Measurements from ENCODE around the gene KCNN4.
"Not testable (repeated sequence)": the region's sequence is repeated elsewhere in the genome, so short reads cannot be mapped to it uniquely, and the experiment has no call there.

KCNN4 gene

DNA sequence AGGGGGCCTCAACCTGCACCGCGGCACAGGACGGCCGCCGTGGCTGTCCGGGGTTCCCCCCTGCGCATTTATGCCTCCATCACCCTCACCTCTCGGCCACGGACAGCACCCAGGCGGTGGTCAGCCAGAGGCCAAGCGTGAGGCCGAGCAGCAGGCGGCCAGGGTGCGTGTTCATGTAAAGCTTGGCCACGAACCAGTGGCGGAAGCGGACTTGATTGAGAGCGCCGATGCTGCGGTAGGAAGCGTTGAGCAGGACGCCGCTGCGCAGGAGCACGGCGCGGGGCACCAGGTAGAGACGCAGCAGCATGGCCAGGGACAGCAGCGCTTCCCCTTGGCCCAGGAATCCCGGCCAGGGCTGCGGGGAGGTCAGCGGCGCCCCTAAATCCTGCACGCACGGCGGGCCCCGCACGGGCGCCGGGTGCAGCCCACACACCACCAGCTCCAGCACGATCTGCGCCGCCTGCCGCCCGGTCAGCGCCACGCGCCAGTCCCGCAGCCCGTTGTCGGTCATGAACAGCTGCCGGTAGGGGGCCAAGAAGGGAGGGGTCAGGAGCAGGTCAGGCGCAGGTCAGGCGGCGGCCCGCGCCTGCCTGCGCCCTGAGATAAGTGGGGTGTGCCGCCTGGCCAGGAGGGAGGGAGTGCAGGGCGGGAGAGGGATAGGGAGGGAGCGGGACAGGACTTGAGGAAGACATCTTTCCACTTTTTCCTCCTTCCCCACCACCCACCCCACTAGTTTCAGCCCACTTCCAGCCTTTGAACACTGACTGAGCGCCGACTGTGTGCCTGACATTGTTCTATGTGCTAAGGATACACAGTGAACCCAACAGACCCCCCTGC, 6.5 kb downstream of the KCNN4 start:
- DNase-seq (ENCODE audit: low read depth), result no peak

DNA sequence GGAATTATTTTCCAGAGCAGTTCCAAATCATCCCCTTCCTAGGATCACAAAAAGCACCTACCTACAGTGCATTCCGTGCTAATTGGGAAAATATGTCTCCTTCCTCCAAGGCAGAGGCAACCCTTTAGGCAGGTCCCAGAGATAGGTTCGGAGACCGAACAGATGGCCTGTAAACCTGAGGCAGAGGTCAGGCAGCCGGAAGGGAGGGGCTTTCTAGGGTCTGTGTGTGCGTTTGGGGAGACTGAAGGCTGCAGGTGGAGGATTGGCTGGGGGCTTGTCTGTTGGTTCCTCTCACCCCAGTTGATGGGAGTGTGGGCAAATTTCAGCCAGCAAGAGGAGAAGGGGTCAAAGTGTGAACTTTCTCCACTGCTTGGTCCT, 7.1 kb downstream of the KCNN4 start:
- DNase-seq (ENCODE audit: low read depth), result no peak

DNA sequence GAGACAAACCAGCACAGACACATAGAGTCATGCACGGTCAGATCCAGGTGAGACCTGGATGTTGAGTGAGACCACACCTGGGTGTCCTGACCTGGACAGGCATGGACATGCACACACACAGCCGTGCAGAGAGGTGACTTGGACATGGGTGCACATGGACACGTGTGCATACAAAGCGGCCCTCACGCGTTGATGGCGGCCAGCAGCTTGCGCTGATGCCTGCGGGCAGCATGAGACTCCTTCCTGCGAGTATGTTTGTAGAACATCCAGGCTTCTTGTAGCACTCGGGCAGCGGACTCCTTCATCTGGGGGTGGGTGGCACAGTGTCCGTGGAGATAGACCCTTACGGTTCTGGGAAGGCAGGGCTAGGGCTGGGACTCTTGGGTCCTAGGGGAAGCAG, 11.5 kb downstream of the KCNN4 start:
- DNase-seq (ENCODE audit: low read depth), result no peak

DNA sequence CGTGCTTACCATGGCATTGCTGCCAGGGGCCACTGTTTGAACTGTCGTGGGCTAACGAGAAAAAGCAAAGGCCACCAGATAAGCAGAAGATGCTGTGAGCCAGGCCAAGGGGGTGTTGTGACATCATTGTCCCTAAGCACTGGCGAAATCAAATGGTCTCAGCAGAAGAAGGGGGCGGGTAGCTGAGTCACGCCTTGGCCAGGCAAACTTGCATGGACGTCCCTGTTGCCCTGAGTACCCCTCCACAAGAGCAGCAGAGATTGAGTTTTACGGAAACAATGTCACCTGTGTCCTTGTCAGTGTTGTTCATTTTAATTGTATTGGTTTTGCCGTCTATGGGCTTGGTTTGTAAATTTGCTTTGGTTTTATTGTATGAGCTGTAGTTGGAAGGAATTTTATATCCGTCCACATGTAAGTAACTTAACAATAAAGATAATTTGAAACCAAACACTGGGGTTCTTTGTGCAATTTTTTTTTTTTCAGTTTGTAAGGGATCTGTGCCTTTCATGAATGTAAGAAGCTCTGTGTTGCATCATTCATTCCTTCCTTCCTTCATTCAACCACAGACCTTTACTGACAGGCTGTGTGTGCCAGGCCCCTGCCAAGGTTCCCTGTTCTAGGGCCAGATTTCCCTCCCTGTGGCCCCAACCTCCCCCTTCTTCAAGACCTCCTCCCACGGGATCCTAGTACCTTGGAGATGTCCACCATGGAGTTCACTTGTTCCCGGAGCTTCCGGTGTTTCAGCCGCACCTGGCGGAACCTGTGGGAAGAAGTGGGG, 12.3 kb downstream of the KCNN4 start:
- no peak for DNase-seq (ENCODE audit: low read depth)

DNA sequence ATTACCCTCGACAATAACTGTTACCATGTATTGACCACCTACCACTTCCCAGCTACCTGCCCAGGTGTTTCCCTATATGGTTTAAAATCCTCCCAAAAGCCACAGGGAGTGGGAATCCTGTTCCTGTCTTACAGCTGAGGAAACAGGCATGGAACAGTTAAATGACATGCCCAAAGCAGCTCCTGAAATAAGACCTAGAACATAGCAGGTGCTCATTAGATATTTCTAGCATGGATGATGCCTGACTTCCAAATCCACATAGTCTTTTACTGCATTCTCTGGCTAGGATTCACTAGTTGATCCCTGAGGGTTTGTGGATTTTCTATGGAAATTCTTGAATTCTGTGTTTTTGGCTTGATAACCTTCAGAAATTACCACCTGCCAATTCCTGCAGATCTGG, 13.0 kb downstream of the KCNN4 start:
- no peak for DNase-seq (ENCODE audit: low read depth)

DNA sequence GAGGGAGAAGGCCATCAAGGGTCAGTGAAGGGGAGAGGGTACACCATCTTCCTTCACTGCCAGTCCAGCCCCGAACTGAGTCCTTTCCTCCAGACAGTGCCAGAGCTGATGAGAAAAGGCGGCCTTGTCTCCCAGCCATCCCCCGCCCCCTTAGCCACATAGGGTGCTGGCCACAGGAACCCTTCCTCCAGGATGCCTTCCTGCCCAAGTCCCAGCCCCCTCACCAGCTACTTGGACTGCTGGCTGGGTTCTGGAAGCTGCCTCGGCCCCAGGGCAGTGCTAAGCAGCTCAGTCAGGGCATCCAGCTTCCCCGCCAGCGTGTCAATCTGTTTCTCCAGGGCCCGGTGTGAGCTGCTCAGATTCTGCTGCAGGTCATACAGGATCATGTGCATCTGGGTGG, 13.5 kb downstream of the KCNN4 start:
- DNase-seq (ENCODE audit: low read depth), result no peak

DNA sequence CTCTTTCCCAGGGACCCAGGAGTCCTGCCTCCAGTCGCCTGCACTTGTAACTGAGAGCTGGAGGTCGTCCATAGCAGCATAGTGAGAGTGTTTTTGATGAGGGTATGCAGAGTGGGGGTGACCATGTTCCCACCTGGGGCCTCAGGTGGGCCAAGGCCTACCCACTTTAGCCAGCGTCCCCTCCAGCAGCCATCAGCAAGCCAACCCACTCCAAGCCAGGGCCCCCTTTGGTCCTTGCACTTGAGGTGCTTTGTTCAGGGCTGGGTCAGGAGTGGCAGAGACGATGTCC, 14.1 kb downstream of the KCNN4 start:
- DNase-seq (ENCODE audit: low read depth), result no peak

DNA sequence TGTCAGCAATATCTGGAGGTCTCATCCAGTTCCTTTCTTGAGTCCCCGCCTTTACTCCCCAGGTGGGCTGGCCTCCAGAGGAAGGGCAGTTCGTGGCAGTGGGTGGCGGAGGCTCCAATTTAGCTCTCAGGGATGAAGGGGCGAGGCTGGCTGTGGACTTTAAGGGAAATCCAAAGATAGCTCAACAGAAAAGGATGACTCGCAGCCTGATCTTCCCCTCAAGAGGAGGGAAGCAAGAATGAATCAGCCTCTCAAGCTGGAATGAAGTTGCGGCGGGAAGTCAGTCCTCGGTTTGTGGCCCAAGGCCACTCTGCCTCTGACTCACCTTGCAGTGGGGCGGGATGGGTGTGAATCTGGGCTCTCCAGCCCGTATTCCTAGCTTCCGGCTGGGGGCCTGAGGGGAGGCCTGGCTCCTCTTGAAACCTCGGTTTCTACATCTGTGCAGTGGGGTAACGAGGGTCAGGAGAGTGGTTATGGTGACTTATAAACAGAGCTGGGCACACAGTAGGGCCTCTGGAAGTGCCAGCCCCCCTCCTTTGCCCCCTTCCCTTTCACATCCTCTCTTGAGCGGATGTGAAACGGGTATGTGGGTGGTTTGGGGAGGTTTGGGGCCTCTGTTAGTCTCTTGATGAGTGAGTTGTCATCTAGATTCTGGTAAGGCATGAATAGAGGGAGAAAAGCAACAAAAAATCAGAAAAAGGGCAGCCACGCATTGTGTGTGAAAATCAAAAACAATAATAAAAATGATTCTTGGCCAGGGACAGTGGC, 15.5 kb downstream of the KCNN4 start:
- DNase-seq (ENCODE audit: low read depth), result peak; percentile 93

DNA sequence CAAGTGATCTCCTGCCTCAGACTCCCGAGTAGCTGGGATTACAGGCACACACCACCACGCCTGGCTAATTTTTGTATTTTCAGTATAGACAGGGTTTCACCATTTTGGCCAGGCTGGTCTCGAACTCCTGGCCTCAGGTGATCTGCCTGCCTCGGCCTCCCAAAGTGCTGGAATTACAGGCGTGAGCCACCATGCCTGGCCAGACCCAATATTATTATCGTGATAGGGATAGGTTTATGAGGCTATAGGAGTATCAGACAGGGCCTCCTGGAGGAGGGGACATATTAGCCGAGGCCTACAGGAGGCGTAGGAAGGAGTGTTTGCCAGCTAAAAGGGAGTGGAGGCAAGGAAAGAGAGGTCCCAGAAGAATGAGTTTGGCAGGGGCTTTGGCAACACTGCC, 16.1 kb downstream of the KCNN4 start:
- not testable (repeated sequence) for DNase-seq (ENCODE audit: low read depth)

DNA sequence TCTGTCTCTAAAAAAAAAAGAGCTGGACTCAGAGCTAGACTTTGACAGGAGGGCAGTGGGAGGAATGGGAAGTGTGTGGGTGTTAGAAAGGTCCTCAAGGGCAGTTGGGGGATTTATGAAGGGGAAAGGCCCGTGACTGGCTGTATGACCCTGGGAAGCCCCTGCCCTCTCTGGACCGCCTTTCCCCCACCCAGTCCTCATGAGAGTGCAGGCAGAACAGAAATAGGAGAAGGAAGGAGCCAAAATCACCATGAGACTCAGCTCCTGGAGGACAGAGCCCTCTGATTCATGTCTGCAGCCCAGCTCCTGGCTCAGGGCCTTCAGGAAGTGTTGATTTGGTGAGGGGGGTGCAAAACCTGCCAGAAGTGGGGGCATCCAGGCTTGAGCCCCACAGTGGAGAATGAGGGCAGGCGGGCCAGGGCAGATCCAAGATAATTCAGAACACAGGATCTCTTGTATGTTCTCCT, 17.3 kb downstream of the KCNN4 start:
- no peak for DNase-seq (ENCODE audit: low read depth)

DNA sequence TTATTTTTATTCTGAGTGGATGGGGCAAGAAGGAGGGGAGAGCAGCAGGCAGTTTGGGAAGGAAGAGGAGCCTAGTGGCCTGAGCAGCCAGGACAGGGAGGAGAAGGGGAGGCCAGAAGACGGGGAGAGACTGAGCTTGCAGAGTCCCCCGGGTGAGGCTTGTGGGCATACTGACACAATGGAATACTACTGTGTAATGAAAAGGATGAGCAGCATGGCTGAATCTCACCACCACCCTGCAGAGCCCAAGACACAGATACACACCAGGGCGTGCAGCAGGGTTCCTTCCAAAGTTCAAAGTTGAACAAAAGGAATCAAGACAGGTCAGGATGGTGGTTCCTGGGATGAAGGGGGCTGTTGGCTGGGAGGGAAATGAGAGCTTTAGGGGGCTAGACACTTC, 18.0 kb downstream of the KCNN4 start:
- no peak for DNase-seq (ENCODE audit: low read depth)

DNA sequence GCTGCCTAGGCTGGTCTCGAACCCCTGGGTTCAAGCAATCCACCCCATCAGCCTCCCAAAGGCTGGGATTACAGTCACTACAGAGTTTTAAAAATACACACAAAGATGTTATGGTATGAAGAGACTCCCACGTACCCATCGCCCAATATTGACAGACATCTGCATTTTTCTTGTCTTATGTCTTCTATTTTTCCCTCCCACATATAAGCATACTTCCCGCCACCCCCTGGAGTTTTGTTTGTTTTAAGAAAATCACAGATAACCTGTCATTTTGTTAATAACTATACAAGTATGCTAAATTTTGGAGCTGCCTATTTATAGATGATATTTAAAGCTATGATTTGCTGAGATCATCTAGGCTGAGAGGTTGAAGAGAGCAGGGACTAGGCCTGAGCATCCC, 19.8 kb downstream of the KCNN4 start:
- DNase-seq (ENCODE audit: low read depth), result no peak

DNA sequence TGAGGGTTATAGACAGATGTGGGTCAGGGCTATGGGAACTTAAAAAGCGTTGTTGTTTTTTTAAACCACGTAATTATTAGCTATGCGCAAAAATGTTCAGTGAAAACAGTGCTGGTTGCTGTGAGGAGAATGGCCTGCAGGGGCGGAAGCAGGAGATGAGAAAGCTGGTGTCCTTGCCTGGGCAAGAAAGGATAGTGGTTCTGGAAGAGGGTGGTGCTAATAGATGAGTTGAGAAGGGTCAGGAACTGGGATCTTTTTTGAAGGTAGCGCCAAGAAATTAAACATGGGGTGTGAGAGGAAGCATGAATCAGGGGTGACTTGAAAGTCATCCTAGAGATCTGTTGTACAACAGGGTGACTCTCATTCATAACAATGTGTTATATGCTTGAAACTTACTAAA, 21.3 kb downstream of the KCNN4 start:
- no peak for DNase-seq (ENCODE audit: low read depth)

DNA sequence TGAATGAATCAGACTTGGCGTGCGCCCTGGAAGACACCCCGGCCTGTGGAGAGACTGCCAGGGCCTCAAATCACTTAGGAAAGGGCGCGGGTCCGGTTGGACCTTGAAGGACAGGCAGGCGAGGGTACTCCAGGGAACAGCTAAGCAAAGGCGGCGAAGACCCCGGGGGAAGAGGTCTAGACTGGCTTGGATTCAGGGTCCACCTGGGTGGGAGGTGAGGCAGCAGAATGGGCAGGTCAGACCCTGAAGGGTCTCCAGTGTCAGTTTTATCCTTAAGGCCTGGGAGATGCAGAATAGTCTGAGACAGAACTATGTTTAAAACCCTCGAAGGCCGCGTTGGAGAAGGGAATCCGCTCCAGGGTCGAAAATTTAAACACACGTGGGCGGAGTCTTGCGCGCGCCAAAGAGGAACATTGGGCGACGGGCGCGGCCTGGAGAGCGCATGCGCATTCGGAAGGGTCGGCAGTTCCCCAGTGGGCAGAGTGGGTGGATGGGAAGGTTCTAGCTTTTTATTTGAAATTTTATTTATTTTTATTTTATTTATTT, 25.4 kb downstream of the KCNN4 start:
- DNase-seq (ENCODE audit: low read depth), result no peak

DNA sequence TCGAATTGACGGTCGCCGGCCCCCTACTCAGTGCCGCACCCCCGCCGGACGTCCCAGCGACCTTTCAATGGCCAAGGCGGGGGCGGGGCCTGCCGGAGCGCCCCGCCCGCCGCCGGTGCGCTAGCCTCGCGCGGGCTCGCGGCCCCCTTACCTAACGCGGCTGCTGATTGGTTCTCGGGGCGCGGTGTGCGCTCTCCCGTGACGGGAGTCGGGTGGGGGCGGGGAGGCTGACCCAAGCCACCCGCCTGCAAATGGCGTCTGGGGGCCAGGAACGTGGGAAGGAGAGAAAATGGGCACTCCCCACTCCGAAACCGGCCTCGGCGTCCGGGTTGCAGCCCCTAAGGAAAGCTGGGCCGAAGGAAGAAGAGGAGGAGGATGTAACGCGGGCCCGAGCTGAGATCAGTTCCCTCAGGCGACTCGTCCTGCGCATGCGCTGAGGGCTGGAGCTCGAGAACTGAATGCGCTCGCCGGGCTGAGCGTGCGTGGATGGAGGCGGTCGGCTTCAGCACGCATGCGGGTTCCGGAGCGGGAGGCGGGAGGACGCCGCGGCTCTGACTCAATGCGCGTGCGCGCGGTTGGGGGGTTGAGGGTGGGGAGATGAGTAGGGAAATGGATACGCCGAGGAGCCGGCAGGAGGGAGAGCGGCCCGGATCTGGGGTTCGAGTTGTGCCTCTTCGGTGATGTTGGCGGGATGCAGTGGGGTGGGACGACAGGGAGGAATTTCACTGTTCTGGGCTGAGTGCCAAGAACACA, 26.1 kb downstream of the KCNN4 start, which contains the start of gene SMG9:
Gene SMG9, minus strand, starts transcription at position 460 of the 753 bp plus-strand sequence. CDS start 4,221 bp downstream, outside the sequence.
- peak; percentile 95 for DNase-seq (ENCODE audit: low read depth)

DNA sequence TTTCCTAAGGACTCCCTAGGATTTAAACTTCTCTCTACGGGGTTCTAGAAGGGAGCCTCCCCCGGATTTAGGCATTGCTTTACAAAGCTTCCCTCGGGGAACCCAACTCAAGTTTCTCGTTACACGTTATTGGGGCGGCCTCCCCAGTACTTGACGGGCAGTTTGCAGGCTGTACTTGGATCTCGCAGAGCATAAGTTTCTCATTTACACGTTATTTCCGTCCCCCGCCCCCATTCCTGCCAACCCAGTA, 26.6 kb downstream of the KCNN4 start:
- no peak for DNase-seq (ENCODE audit: low read depth)

DNA sequence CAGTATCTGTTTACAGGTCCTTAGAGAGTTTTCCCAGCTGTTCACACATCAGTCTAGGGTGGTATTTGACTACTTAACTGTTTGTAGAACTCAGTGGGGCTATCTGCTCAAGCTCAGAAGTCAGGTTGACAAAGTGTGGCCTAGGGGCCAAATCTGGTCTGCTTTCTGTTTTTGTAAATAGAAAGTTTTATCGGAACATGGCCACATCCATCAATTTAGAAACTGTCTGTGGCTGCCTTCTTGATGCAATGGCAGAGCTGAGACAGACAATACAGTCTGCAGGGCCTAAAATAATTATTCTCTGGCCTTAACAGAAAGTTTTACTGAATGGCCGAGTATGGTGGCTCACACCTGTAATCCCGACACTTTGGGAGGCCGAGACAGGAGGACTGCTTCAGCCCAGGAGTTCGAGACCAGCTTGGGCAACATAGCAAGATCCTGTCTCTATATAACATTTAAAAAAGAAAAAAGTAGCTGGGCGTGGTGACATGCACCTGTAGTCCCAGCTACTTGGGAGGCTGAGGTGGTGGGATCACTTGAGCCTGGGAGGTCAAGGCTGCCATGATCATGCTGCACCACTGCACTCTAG, 28.4 kb downstream of the KCNN4 start:
- no peak for DNase-seq (ENCODE audit: low read depth)

DNA sequence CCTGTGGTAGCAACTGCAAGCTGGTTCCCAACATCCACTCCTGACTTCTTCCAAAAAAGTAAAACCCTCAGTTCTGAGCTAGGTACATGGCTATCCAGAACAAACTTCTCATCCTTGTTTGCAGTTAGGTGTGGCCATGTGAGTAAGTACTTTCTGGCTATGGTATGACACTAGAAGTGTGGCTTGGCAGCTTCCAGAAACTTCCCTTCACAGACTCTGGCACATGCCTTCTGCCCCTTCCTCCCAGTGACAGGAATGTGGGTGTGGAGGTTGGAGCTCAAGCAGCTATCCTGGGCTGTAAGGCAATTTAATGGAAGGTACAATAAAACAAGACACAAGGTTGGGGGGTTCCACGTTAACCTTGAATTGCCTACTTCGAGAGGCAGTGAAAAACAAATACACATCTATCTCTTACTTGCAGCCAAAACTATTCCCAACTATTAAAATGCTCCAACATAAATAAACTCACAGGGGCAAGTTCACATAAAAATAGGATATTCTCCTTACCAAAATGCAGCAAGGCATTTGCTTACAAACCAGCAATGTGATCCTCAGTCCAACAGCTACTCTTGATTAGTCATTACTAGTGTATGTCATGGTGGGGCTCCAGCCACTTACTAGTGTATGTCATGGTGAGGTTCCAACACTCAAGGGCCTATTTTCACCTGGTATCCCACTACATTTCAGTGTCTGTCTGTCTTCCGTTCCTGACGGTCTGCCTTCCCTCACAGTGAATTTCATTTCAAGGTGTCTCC, 29.1 kb downstream of the KCNN4 start:
- DNase-seq (ENCODE audit: low read depth), result no peak

DNA sequence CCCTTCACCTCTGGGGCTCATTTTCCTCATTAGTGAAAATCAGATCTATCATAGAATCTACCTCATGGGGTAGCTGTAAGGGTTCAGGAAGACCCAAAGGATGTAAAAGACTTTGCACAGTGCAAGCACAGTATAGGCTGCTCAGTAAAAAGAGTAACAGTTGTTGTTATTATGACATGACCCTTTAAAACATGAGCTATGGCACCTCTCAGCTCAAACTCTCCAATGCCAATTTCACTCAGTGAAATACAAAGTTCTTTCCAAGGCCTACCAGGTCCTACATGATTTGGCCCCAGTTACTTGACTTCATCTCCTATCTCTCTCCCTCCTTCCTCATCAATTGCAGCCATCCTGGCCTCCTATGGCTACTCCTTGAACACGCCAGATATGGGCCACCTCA, 30.9 kb downstream of the KCNN4 start:
- DNase-seq (ENCODE audit: low read depth), result no peak

DNA sequence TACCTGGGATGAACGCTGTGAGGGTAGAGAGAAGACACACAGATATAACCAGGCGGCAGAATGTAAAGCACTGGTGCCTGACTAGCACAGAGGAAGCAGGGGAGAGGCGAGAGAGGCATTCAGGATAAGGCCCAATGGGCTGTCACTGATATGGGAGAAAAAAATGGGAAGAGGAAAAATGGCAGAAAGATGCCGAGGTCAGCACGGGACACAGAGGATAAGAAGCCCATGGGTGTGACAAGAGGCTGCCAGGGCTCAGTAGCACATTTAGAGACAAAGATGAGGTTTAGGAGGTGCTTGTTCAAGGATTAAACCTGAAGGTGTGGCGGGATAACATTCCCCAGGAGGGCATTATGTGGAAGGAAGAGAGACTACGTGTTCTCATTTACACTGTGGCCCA, 31.6 kb downstream of the KCNN4 start:
- no peak for DNase-seq (ENCODE audit: low read depth)

DNA sequence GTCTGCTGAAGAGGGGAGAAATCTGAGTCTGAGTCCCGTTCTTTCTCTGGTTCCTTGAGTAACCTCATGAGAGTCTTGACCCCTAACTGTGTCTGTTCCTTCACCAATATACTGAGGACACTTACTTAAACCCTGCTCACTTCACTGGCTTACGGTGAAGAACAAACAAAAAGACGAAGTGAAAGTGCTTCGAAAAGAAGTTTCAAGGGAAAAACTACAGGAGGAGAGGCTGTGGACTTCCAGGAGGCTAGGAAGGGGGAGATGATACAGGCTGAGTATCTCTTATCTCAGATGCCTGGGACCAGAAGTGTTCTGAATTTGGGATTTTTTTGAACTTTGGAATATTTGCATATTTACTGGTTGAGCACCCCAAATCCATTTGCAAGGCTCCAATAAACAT, 32.1 kb downstream of the KCNN4 start:
- no peak for DNase-seq (ENCODE audit: low read depth)
